GM21515 (cell line): Measurements from ENCODE around the gene TMEM131L.

Experiments
- ATAC-seq: cut with Tn5 transposase; IDR thresholded peaks from one replicate; pipeline ENCODE4 v1.9.1; 2021; ENCODE audit not compliant: unreplicated experiment

TMEM131L gene

GRCh38 chr4:153519687-153520086 lies 53.5 kb downstream of the TMEM131L start:
- ATAC-seq, result no peak

- ATAC-seq, result no peak
Observed at GRCh38 chr4:153520227-153520626, 54.1 kb downstream of the TMEM131L start.

- ATAC-seq, result peak; percentile 25
Observed at GRCh38 chr4:153520801-153521329, 54.7 kb downstream of the TMEM131L start.

DNA sequence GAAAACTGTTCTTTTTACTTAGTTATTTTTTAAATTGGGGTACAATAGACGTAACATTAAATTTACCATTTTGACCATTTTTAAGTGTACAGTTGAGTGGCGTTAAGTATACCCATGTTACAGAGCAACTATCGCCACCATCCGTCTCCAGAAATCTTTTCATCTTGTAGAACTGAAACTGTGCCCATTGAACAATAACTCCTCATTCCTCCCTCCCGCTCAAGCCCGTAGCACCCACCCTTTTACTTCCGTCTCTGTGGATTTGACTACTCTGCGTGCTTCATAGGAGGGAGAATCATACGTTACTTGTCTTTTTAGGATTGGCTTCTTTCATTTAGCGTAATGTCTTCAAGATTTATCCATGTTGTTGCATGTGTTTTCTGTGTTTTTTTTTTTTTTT lies 55.3 kb downstream of the TMEM131L start:
- no peak for ATAC-seq

GRCh38 chr4:153521999-153522801 lies 56.0 kb downstream of the TMEM131L start:
- peak; percentile 30 for ATAC-seq

GRCh38 chr4:153522802-153523094 lies 56.6 kb downstream of the TMEM131L start:
- ATAC-seq, result peak; percentile 40

DNA sequence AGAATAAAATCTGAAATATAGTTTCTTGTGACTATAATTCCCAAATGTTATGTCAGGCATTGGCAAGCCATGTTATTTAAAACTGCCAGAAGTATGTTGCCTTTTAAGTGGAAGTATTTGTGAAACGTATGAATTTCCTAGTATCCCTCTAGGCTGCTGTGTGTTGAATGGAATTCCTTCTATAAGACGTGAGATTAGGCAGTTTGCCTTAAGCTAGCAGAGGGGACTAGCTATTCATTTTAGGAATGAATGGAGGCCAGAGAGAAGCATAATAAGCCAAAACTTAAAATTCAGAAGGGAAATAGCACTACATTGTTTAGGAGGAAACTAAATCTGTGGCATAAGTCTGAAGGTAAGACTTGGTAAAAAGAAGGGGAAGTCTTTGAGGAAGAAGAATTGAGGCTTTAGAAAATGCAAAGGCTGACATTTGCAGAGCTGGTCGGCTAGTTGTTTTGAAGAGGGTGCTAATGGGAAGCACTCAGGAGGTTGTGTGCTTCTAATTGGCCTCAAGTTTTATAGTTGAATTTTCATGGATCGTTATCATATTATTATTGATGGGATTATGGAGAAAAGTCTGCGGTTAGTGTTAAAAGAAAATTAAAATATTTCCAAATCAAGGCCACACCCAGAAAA lies 57.1 kb downstream of the TMEM131L start:
- no peak for ATAC-seq

GRCh38 chr4:153523941-153524386 lies 57.8 kb downstream of the TMEM131L start:
- ATAC-seq, result no peak

GRCh38 chr4:153524682-153525081 lies 58.5 kb downstream of the TMEM131L start:
- no peak for ATAC-seq

- no peak for ATAC-seq
Observed at GRCh38 chr4:153527690-153528089, 61.5 kb downstream of the TMEM131L start.

DNA sequence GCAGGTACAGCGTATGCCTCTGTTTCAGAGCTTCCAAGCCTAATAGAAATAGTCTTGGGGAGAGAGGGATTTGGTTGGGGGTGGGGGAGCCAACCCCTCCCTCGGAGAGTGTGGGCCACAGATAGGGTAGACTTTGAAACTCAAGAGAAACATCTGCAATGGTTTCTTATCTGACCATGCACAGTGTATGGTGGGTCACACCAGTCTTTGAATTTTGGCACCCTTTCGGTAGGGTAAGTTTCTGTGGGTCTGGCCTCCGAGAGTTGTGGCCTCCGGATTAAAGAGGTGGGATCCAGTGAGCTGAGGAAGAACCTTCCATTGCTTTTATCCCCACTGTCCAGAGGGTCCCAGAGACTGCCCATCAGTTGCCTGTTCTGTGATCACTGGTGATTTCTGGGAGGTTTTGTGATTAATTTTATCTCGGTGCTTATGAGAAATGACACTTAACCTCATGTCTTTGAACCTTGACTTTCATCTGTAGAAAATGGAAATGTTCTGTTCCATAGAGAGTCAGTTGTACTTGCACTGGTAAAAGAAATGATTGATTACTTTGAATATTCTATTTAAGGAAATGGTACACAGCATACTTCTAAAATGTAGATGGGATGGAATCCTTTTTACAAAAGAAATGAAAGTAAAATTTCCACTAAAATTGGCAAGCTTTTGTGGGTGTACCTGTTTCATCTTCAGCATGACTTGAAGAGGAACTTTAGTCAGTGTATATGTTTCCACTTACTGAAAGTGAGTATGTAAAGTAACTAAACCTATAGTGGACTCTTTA lies 62.7 kb downstream of the TMEM131L start:
- peak; percentile 50 for ATAC-seq

GRCh38 chr4:153529646-153530045 lies 63.5 kb downstream of the TMEM131L start:
- no peak for ATAC-seq

DNA sequence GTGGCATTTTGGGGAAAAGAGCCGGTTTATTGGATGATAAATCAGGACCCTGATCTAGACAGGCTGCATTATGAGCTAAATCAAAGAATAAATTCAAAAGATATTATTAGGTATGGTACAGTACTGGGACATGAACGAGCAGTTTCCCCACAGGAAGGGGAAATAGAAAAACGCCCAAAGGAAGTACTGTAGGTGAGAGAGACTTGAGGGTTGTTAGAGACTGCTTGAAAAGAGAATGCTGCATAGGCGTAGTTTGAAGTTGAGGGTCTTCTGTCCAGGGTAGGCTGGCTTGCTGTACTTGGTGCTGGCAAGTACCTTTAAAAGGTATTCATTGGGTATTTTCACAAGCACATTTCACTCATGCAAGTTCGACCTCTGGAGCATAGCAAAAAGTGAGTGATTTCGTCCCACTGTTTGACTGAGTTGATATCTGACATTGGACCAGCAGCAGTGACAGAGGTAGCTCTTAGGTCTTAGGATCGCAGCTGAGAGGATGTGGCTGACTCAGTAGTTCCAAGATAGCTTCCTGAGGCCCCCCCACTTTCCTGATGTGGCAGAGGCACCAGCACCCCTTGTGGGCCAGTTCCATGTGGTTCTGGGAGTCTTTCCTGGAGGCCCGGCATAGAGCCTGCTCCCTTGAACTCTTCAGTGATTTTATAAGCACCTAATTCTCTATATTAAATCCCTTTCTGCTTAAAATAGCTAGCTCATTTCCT lies 64.3 kb downstream of the TMEM131L start:
- no peak for ATAC-seq

DNA sequence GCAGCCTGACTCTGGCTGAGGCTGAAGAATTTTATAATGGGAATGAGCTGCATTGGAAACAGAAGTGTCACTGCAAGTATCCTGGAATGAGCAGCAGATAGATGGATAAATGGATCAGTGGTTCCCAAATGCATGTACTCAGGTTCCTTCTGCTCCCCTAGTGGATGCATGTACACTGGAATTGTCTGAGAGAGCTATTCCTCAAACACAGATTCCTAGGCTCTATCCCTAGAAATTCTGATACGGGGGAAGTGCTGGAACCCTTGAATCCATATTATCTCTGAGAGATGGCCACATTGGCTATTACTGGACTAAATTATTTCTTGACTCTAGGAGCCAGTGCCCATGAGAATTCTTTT lies 64.8 kb downstream of the TMEM131L start:
- no peak for ATAC-seq

DNA sequence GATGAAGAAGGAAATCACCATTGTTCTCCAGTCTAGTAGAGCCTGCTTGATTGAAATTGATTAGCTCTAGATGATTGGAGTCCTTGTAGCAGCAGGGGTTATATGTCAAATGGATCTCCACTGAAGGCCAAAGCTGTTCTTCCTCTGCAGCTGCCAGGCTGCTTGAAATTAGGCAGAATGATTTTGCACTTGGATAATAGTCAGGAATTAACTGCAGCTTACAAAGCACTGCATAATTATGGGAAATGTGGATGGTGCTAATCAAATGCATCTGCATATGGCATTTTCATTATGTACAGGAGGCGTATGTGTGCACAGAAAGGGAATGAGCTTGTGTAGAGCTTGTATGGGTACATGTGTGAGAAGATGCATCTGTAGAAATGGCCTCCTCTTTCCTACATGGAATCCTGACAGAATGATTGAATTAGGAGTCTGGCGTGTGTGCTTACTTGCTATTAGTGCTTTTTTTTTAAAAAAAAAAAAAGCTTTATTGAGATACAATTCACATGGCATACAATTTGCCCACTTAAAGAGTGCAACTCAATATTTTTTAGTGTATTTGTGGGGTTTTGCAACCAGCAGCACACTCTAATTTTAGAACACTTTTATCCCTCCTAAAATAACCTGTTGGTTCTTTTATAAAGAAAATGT lies 65.9 kb downstream of the TMEM131L start:
- no peak for ATAC-seq

- ATAC-seq, result no peak
Observed at GRCh38 chr4:153532636-153533035, 66.5 kb downstream of the TMEM131L start.

- ATAC-seq, result no peak
Observed at GRCh38 chr4:153533387-153533786, 67.2 kb downstream of the TMEM131L start.

DNA sequence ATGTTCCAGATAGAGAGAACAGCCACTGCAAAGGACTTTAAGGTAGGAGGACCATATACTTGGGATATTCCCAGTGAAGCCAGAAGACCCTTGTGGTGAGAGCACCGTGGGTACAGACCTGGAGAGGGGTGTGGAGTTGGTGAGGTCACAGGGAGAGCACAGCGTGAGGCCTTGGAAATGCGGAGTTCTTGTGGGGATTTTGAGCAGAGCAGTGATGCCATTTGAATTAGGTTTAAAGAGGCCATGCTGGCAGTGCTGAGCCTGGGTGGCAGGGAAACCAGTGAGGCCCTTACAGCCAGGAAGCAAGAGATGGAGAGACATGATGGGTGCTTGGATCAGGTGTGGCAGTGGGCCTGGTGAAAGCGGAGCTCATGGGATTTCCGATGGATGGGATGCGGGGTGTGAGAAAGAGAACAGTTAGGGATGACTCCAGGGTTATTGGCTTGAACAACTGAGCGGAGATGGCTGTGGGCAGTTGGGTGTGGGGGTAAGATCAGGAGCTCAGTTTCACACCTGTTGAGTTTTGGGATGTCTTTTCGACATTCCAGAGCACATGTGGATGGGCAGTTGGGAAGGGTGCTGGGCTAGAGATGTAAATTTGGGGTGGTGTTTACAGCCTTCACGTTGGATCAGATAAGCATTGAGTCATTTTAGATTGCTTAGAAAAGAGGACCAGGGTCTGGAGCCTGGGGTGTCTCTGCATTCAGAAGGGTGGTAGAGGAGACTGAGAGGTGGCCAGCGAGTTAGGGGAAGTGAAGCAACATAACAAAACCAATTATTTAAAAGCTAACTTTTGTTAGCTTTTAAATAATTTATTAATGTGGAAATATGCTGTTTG lies 68.9 kb downstream of the TMEM131L start:
- no peak for ATAC-seq

- no peak for ATAC-seq
Observed at GRCh38 chr4:153535772-153536513, 69.8 kb downstream of the TMEM131L start.
